K562 (cell line): ENCODE results near the gene MICU1. TPM values are rescaled to one million over a fixed set of nuclear protein-coding genes. Genes with fewer than 3 reads are reported as not detected.

Experiments used
- ATAC-seq: fragments of 200-7000 bp; cut with Tn5 transposase; 3 replicates; pipeline ENCODE4 v1.9.1; 2020; ENCODE audit warnings: moderate library complexity
- BruUV-seq: library from RNA; stranded (reverse); fragments of 400-500 nt; replicated peaks from 2 replicates; lab custom pipeline; 2021; lab: Mats Ljungman, UMichigan
- CTCF ChIA-PET: fragments of 300-600 bp; formaldehyde crosslinking; extraction: SDS; loops from one replicate; lab custom pipeline; 2021; ENCODE audit warnings: low intra/inter-chr PET ratio; lab: Yijun Ruan, JAX
- POLR2A ChIA-PET: fragments of 300-600, 350-650 bp; sonication (Branson Sonifier 250); formaldehyde crosslinking; extraction: SDS; loops from one replicate; lab custom pipeline; 2021; ENCODE audit warnings: antibody characterized with exemption, inconsistent platforms; lab: Yijun Ruan, JAX
- DNase-seq, 4 experiments: peaks; one replicate each; pipeline versions ENCODE4 v3.0.0 to v3.0.0-alpha.2; 2011 to 2018; ENCODE audit warnings: low spot score in 3 of 4, mixed read lengths in 3 of 4; ENCODE audit errors: extremely low read depth in 1 of 4
- FAIRE-seq: peaks from 2 replicates; lab custom pipeline; 2011; peaks lifted over from hg19 to GRCh38; lab: Jason Lieb, UNC
- H2AFZ ChIP-seq: 2 replicates; pipeline ENCODE4 v1.6.0; 2011; ENCODE audit warnings: low read depth, low read length, control low read depth, inconsistent platforms
- H3K27ac ChIP-seq: fragments of 200-600 bp; 3 replicates; pipeline ENCODE4 v1.8.0; 2011; ENCODE audit warnings: low read depth, mild to moderate bottlenecking, control low read depth, inconsistent platforms, low read length, moderate library complexity, mixed read lengths; ENCODE audit errors: extremely low read depth
- H3K27me3 ChIP-seq, 2 experiments: fragments of 300-600 bp in 1 of 2; 2 replicates in 1 of 2; 3 replicates in 1 of 2; pipeline versions ENCODE4 v1.6.0 to v1.8.0; 2011; ENCODE audit warnings: inconsistent platforms in 2 of 2, low read length in 2 of 2, mild to moderate bottlenecking in 1 of 2, mixed read lengths in 1 of 2, moderate library complexity in 1 of 2; ENCODE audit not compliant: control insufficient read depth in 2 of 2, insufficient read depth in 2 of 2
- H3K36me3 ChIP-seq: fragments of 300-600 bp; 3 replicates; pipeline ENCODE4 v1.8.0; 2011; ENCODE audit warnings: mild to moderate bottlenecking, low read length, inconsistent platforms; ENCODE audit not compliant: control insufficient read depth, insufficient read depth
- H3K4me1 ChIP-seq, 2 experiments: fragments of 200-600 bp in 1 of 2; replicated peaks in 1 of 2; 2 replicates in 1 of 2; 3 replicates in 1 of 2; pipeline versions ENCODE4 v1.5.1 to v1.8.0; 2011; ENCODE audit warnings: inconsistent platforms in 2 of 2, low read length in 2 of 2, mild to moderate bottlenecking in 1 of 2, mixed read lengths in 1 of 2, moderate library complexity in 1 of 2; ENCODE audit not compliant: control insufficient read depth in 2 of 2, insufficient read depth in 2 of 2
- H3K4me2 ChIP-seq: 2 replicates; pipeline ENCODE4 v1.6.1; 2011; ENCODE audit warnings: low read length, control low read depth, inconsistent platforms, mixed read lengths; ENCODE audit not compliant: insufficient read depth
- H3K4me3 ChIP-seq: fragments of 200-600 bp; sonication (generic), shearing (Covaris generic); 2 replicates; pipeline ENCODE4 v1.5.1; 2016; ENCODE audit warnings: control low read depth, inconsistent platforms
- H3K79me2 ChIP-seq: fragments of 200-600 bp; 3 replicates; pipeline ENCODE4 v1.8.0; 2011; ENCODE audit warnings: low read length, inconsistent platforms; ENCODE audit not compliant: control insufficient read depth, insufficient read depth
- H3K9ac ChIP-seq, 2 experiments: 2 replicates each; pipeline versions ENCODE4 v1.6.0 to v1.6.1; 2011; ENCODE audit warnings: low read depth in 2 of 2, low read length in 2 of 2, control low read depth in 1 of 2, inconsistent platforms in 1 of 2, mild to moderate bottlenecking in 1 of 2, mixed read lengths in 1 of 2; ENCODE audit not compliant: insufficient read depth in 1 of 2
- H3K9me1 ChIP-seq: one replicate; pipeline ENCODE4 v1.6.0; 2011; ENCODE audit warnings: inconsistent platforms, mild to moderate bottlenecking, low read length, moderate library complexity; ENCODE audit not compliant: control insufficient read depth, insufficient read depth
- H3K9me3 ChIP-seq: replicated peaks from 2 replicates; pipeline ENCODE4 v1.5.1; 2011; ENCODE audit warnings: low read depth, low read length, inconsistent platforms; ENCODE audit not compliant: control insufficient read depth, insufficient read depth
- H4K20me1 ChIP-seq: replicated peaks from 2 replicates; pipeline ENCODE4 v1.6.1; 2011; ENCODE audit warnings: low read length, inconsistent platforms, mixed read lengths; ENCODE audit not compliant: control insufficient read depth, insufficient read depth
- BRD9 ChIP-seq: fragments of 450-650 bp; IDR thresholded peaks from 2 replicates; pipeline ENCODE4 v1.6.1; 2018; ENCODE audit warnings: low read depth; ENCODE audit not compliant: partially characterized antibody
- CBFA2T2 ChIP-seq: fragments of 450-650 bp; conservative IDR thresholded peaks from 2 replicates; pipeline ENCODE4 v1.6.1; 2017; ENCODE audit warnings: mild to moderate bottlenecking
- CUX1 ChIP-seq: fragments of 200-800 bp; sonication (Bioruptor generic); IDR thresholded peaks from 2 replicates; pipeline ENCODE4 v1.6.1; 2016; ENCODE audit warnings: missing genetic modification characterization, missing compliant biosample characterization
- DPF2 ChIP-seq: fragments of 450-650 bp; IDR thresholded peaks from 2 replicates; pipeline ENCODE4 v1.6.1; 2016
- HLTF ChIP-seq: fragments of 450-650 bp; IDR thresholded peaks from 2 replicates; pipeline ENCODE4 v1.6.1; 2016
- HMG20B ChIP-seq: fragments of 250-450 bp; sonication (Bioruptor Pico); IDR thresholded peaks from 2 replicates; pipeline ENCODE4 v1.5.0; 2021; ENCODE audit warnings: mild to moderate bottlenecking
- MXI1 ChIP-seq: IDR thresholded peaks from 2 replicates; pipeline ENCODE4 v1.6.1; 2011; ENCODE audit warnings: low read depth, mild to moderate bottlenecking, improper control_type of control experiment, low read length
- PBX2 ChIP-seq, 2 experiments: IDR thresholded peaks in 1 of 2; conservative IDR thresholded peaks in 1 of 2; 2 replicates each; pipeline ENCODE4 v1.6.1; 2016; ENCODE audit warnings: low read depth in 2 of 2, mild to moderate bottlenecking in 1 of 2, missing compliant biosample characterization in 1 of 2, missing genetic modification characterization in 1 of 2, moderate library complexity in 1 of 2
- PRMT5 ChIP-seq: sonication (generic); formaldehyde crosslinking; IDR thresholded peaks from 2 replicates; pipeline ENCODE4 v1.5.0; 2020; ENCODE audit warnings: missing genetic modification reagents
- WGBS: fragments of 100-300 bp; shearing (Covaris generic); methylation state at CpG from one replicate; pipeline ENCODE4 v1.1.6; 2016; ENCODE audit warnings: low coverage, mixed read lengths; ENCODE audit not compliant: insufficient coverage; ENCODE audit errors: missing lambda C conversion rate; 5-methylcytosine and 5-hydroxymethylcytosine counted together
- in situ Hi-C: fragments of 300-500 bp; cut with MboI; formaldehyde crosslinking; loops from 4 replicates; pipeline ENCODE4 v1.15.0; 2018; ENCODE audit warnings: inconsistent platforms, mixed read lengths
- intact Hi-C: fragments of 100-400 bp; cut with micrococcal nuclease; formaldehyde crosslinking; loops from 2 replicates; pipeline ENCODE4 v1.14.2; 2022
- polyA plus RNA-seq, 8 experiments: library from polyadenylated mRNA; depleted of rRNA in 4 of 8; stranded (reverse) in 5 of 8; unstranded in 3 of 8; fragments of >200 nt; fragmentation: Nextera tagmentation in 2 of 8; fragmentation: Illumina TruSeq in 1 of 8; extraction: Ambion mirVana in 2 of 8; extraction: Trizol in 1 of 8; gene quantifications; 2 replicates each; pipeline versions ENCODE4 v1.2.1 to v1.2.3, GENCODE V29; 2011 to 2014; ENCODE audit warnings: inconsistent platforms in 1 of 8, missing spikeins in 1 of 8
- total RNA-seq, 7 experiments: library from RNA; depleted of rRNA in 6 of 7; stranded (reverse); fragments of >200 nt in 6 of 7; fragmentation: Illumina TruSeq in 2 of 7; extraction: Trizol in 2 of 7; gene quantifications; 2 replicates each; pipeline versions ENCODE4 v1.2.1 to v1.2.3, GENCODE V29; 2011 to 2021; ENCODE audit warnings: low replicate concordance in 1 of 7

The MICU1 gene
- total and polyA plus RNA-seq, 9 of the 15 experiments (the other 6 are each of a cell fraction or from before 2014, with no cell fraction given), result 29.3 to 76.8 (median 48.4) TPM

DNA sequence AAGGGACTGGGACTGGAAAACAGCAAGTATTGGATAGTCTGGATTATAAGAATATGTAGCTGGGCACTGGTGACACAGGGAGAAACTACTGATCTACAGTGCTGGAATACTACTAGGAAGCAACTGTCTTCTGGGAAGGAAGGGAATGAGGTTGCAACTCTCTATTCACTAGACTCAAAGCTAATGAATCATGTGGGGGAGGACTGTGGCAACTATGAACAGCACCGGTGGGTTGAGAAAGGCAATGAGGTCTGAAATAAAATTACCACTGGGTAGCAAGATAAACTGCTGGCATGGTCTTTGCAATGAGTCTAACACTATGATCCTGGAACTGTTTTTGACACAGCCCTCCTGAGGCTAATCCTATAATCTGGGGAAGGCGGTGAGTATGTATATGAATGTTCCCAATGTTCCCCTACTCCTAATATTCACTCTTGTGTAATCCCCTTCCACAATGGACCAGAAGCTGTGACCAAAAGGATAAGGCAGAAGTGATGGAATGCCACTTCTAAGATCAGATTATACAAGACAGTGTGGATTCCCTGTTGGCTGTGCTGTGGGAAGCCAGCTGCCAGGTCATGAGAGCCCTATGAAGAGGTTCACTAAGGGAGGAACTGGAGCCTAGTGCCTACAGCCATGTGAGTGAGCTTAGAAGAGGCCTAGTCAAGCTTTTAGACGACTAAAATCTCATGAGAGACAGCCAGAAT lies 169.8 kb downstream of the MICU1 start (continued):
- no peak for TF ChIP-seq PBX2 (CRISPR knock-in tag; IDR thresholded peaks at IDR 0.05; ENCODE audit: low read depth)
- TF ChIP-seq PBX2 (tag; conservative IDR thresholded peaks at IDR 0.05; ENCODE audit: low read depth), result peak; percentile 20; the same call in 1 of the 2 replicates
- TF ChIP-seq HLTF, result no peak
- TF ChIP-seq, all 486 proteins: peak for 6

DNA sequence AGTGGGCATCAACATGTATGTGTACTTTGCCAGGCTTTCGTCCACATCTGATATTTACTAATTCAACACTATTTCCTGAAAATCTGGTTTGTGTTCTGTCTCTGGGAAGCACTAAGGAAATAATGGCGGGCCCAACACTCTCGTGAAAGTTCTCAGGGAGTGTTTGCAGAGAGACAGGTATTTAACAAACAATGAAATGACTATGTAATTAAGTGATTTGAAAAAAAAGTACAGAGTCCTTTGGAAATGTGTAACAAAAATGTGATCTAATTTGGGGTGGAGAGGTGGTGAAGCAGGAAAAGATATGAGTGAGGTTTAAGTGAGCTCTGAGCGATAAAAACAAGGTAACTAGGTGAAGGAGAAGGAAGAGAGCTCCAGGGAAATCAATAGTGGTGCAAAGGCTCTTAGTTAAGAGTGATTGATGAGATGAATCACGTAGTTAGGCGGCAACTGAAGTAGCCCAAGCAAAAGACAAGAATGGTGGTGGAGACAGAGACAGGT lies 175.9 kb downstream of the MICU1 start:
- POLR2A ChIA-PET, result interaction anchor here (0.7 kb wide), 1 partner anchor 403 kb away, joined by 3 read pairs; no protein-coding TSS in a partner anchor
- no peak for FAIRE-seq
- intact Hi-C loops, result no loop called here

More for the DNA sequence above, 175.9 kb downstream of the MICU1 start:
- no peak for DNase-seq
- Histone ChIP-seq H4K20me1 (no peaks in the 10 kb centered on the region), H3K9me1 (no peaks in the 10 kb centered on the region), H3K79me2 (no peaks in the 10 kb centered on the region), H3K27ac (no peak overlapping the region), H3K27me3 (no peaks in the 10 kb centered on the region), H3K4me3 (no peak overlapping the region), H3K9ac (no peak overlapping the region), H3K4me1 (no peaks in the 10 kb centered on the region), H3K9me3 (no peaks in the 10 kb centered on the region), H3K4me2 (no peak overlapping the region), H2AFZ (no peak overlapping the region), H3K36me3 (no peaks in the 10 kb centered on the region; the same call in 2 of the 3 replicates)
- CTCF ChIA-PET, result no interaction called here
- in situ Hi-C loops, result no loop called here
- BruUV-seq, result no TSS peak
- no peak for ATAC-seq
- 56% methylated on average over 6 of the region's 6 CpGs for WGBS
- TF ChIP-seq DPF2 (no peak), PRMT5 (CRISPR knock-in tag) (no peak), MXI1 (no peak), CBFA2T2 (no peak), CUX1 (CRISPR knock-in tag) (no peak), HMG20B (no peak), BRD9 (no peak)
